Measurements from ENCODE around the gene MAFF. TPM values are rescaled to one million over a fixed set of nuclear protein-coding genes. Genes with fewer than 3 reads are reported as not detected.

Gene MAFF
- total RNA-seq, 1 experiment from 2014 or later: 4.6 TPM

DNA sequence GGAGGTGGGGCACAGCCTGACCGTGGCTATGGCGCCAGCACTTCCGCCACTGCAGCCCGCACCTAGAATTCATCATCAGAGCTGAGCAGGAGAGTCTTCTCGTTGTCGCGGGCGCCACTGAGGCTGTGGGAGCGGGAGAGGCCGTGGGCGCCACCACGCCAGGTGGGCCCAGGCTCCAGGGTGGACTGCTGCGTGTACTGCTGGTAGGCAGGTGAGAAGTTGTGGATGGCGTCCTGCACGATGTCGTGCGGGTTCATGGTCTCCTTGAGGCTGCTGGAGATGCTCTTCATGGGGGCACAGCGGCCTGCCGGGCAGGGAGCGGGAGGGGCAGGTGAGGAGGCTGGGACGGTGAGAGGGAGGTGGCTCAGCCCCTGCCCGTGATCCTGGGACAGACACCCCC lies 19.6 kb downstream of the MAFF start:
- no peak for DNase-seq (ENCODE audit: low spot score)
- Mint-ChIP-seq H3K27me3 (ENCODE audit: low read depth) (no peaks in the 10 kb centered on the region), H3K4me3 (no peak overlapping the region), H3K36me3 (peaks cover 12% of the 10 kb centered on the region), H3K9me3 (no peaks in the 10 kb centered on the region), H3K4me1 (peaks cover 17% of the 10 kb centered on the region), H3K27ac (no peak overlapping the region)
- CTCF ChIA-PET: interaction anchor here (1.0 to 2.6 kb wide), 4 partner anchors 9 to 169 kb away, joined by 3 to 9 read pairs (median 5); no protein-coding TSS in a partner anchor
- TF ChIP-seq OVOL2 (CRISPR knock-in tag; IDR thresholded peaks at IDR 0.05; ENCODE audit: borderline replicate concordance) (no peak), NFATC4 (CRISPR knock-in tag; IDR thresholded peaks at IDR 0.05) (no peak), ZNF219 (CRISPR knock-in tag; IDR thresholded peaks at IDR 0.05; ENCODE audit: borderline replicate concordance) (no peak), FOXP1 (CRISPR knock-in tag; IDR thresholded peaks at IDR 0.05; ENCODE audit: borderline replicate concordance) (no peak), ZNF416 (CRISPR knock-in tag; IDR thresholded peaks at IDR 0.05) (no peak), ZNF263 (CRISPR knock-in tag; IDR thresholded peaks at IDR 0.05; ENCODE audit: low read depth) (no peak), PRRX2 (CRISPR knock-in tag; IDR thresholded peaks at IDR 0.05) (no peak), ELF4 (CRISPR knock-in tag; IDR thresholded peaks at IDR 0.05; ENCODE audit: low read depth) (no peak)
- TF ChIP-seq, protein P1, sequence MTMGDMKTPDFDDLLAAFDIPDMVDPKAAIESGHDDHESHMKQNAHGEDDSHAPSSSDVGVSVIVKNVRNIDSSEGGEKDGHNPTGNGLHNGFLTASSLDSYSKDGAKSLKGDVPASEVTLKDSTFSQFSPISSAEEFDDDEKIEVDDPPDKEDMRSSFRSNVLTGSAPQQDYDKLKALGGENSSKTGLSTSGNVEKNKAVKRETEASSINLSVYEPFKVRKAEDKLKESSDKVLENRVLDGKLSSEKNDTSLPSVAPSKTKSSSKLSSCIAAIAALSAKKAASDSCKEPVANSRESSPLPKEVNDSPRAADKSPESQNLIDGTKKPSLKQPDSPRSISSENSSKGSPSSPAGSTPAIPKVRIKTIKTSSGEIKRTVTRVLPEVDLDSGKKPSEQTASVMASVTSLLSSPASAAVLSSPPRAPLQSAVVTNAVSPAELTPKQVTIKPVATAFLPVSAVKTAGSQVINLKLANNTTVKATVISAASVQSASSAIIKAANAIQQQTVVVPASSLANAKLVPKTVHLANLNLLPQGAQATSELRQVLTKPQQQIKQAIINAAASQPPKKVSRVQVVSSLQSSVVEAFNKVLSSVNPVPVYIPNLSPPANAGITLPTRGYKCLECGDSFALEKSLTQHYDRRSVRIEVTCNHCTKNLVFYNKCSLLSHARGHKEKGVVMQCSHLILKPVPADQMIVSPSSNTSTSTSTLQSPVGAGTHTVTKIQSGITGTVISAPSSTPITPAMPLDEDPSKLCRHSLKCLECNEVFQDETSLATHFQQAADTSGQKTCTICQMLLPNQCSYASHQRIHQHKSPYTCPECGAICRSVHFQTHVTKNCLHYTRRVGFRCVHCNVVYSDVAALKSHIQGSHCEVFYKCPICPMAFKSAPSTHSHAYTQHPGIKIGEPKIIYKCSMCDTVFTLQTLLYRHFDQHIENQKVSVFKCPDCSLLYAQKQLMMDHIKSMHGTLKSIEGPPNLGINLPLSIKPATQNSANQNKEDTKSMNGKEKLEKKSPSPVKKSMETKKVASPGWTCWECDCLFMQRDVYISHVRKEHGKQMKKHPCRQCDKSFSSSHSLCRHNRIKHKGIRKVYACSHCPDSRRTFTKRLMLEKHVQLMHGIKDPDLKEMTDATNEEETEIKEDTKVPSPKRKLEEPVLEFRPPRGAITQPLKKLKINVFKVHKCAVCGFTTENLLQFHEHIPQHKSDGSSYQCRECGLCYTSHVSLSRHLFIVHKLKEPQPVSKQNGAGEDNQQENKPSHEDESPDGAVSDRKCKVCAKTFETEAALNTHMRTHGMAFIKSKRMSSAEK (CRISPR knock-in tag; IDR thresholded peaks at IDR 0.05; ENCODE audit: borderline replicate concordance): no peak
- TF ChIP-seq, protein P2, sequence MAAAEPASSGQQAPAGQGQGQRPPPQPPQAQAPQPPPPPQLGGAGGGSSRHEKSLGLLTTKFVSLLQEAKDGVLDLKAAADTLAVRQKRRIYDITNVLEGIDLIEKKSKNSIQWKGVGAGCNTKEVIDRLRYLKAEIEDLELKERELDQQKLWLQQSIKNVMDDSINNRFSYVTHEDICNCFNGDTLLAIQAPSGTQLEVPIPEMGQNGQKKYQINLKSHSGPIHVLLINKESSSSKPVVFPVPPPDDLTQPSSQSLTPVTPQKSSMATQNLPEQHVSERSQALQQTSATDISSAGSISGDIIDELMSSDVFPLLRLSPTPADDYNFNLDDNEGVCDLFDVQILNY (CRISPR knock-in tag; IDR thresholded peaks at IDR 0.05): no peak
- TF ChIP-seq, protein P3, sequence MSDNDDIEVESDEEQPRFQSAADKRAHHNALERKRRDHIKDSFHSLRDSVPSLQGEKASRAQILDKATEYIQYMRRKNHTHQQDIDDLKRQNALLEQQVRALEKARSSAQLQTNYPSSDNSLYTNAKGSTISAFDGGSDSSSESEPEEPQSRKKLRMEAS (CRISPR knock-in tag; IDR thresholded peaks at IDR 0.05): no peak
- TF ChIP-seq, protein P4, sequence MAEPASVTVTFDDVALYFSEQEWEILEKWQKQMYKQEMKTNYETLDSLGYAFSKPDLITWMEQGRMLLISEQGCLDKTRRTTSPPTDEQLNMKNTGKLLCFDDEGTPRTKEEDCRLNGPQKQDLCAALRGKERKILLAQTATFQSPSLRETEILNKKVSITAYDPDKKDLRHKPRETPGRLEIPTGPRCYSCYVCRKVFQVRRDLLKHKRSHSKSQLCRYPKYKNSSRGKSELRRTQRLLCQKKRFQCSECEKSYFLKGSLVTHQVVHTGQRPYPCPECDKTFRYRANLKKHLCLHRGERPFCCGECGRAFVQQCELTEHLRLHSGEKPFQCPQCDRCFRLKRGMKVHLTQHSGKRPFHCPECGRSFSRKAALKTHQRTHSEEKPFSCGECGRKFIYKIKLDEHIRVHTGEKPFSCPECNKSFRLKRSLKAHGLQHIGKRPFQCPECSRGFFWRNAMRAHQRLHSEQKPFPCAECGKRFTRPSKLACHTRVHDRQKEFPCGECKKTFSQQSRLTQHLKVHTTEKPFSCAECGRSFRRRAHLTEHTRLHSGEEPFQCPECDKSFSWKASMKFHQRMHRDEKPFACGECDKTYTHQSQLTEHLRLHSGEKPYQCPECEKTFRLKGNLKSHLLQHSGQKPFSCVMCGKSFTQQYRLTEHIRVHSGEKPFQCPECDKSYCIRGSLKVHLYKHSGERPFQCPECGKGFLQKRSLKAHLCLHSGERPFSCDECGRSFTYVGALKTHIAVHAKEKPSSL (CRISPR knock-in tag; conservative IDR thresholded peaks at IDR 0.05): no peak
- TF ChIP-seq, protein P5, sequence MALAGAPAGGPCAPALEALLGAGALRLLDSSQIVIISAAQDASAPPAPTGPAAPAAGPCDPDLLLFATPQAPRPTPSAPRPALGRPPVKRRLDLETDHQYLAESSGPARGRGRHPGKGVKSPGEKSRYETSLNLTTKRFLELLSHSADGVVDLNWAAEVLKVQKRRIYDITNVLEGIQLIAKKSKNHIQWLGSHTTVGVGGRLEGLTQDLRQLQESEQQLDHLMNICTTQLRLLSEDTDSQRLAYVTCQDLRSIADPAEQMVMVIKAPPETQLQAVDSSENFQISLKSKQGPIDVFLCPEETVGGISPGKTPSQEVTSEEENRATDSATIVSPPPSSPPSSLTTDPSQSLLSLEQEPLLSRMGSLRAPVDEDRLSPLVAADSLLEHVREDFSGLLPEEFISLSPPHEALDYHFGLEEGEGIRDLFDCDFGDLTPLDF (CRISPR knock-in tag; IDR thresholded peaks at IDR 0.05): no peak
- TF ChIP-seq, protein P6, sequence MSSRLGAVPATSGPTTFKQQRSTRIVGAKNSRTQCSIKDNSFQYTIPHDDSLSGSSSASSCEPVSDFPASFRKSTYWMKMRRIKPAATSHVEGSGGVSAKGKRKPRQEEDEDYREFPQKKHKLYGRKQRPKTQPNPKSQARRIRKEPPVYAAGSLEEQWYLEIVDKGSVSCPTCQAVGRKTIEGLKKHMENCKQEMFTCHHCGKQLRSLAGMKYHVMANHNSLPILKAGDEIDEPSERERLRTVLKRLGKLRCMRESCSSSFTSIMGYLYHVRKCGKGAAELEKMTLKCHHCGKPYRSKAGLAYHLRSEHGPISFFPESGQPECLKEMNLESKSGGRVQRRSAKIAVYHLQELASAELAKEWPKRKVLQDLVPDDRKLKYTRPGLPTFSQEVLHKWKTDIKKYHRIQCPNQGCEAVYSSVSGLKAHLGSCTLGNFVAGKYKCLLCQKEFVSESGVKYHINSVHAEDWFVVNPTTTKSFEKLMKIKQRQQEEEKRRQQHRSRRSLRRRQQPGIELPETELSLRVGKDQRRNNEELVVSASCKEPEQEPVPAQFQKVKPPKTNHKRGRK (CRISPR knock-in tag; IDR thresholded peaks at IDR 0.05; ENCODE audit: borderline replicate concordance): no peak
- TF ChIP-seq, protein P7, sequence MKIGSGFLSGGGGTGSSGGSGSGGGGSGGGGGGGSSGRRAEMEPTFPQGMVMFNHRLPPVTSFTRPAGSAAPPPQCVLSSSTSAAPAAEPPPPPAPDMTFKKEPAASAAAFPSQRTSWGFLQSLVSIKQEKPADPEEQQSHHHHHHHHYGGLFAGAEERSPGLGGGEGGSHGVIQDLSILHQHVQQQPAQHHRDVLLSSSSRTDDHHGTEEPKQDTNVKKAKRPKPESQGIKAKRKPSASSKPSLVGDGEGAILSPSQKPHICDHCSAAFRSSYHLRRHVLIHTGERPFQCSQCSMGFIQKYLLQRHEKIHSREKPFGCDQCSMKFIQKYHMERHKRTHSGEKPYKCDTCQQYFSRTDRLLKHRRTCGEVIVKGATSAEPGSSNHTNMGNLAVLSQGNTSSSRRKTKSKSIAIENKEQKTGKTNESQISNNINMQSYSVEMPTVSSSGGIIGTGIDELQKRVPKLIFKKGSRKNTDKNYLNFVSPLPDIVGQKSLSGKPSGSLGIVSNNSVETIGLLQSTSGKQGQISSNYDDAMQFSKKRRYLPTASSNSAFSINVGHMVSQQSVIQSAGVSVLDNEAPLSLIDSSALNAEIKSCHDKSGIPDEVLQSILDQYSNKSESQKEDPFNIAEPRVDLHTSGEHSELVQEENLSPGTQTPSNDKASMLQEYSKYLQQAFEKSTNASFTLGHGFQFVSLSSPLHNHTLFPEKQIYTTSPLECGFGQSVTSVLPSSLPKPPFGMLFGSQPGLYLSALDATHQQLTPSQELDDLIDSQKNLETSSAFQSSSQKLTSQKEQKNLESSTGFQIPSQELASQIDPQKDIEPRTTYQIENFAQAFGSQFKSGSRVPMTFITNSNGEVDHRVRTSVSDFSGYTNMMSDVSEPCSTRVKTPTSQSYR (CRISPR knock-in tag; IDR thresholded peaks at IDR 0.05): no peak
- TF ChIP-seq, protein P8, sequence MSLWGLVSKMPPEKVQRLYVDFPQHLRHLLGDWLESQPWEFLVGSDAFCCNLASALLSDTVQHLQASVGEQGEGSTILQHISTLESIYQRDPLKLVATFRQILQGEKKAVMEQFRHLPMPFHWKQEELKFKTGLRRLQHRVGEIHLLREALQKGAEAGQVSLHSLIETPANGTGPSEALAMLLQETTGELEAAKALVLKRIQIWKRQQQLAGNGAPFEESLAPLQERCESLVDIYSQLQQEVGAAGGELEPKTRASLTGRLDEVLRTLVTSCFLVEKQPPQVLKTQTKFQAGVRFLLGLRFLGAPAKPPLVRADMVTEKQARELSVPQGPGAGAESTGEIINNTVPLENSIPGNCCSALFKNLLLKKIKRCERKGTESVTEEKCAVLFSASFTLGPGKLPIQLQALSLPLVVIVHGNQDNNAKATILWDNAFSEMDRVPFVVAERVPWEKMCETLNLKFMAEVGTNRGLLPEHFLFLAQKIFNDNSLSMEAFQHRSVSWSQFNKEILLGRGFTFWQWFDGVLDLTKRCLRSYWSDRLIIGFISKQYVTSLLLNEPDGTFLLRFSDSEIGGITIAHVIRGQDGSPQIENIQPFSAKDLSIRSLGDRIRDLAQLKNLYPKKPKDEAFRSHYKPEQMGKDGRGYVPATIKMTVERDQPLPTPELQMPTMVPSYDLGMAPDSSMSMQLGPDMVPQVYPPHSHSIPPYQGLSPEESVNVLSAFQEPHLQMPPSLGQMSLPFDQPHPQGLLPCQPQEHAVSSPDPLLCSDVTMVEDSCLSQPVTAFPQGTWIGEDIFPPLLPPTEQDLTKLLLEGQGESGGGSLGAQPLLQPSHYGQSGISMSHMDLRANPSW (CRISPR knock-in tag; conservative IDR thresholded peaks at IDR 0.05; ENCODE audit: low read depth): no peak
- TF ChIP-seq, protein P9, sequence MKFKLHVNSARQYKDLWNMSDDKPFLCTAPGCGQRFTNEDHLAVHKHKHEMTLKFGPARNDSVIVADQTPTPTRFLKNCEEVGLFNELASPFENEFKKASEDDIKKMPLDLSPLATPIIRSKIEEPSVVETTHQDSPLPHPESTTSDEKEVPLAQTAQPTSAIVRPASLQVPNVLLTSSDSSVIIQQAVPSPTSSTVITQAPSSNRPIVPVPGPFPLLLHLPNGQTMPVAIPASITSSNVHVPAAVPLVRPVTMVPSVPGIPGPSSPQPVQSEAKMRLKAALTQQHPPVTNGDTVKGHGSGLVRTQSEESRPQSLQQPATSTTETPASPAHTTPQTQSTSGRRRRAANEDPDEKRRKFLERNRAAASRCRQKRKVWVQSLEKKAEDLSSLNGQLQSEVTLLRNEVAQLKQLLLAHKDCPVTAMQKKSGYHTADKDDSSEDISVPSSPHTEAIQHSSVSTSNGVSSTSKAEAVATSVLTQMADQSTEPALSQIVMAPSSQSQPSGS (CRISPR knock-in tag; IDR thresholded peaks at IDR 0.05; ENCODE audit: borderline replicate concordance, low read depth): no peak
- no peak for ATAC-seq
- POLR2A ChIA-PET: no interaction called here
